Fibroblast of lung (primary cell): Measurements from ENCODE around the gene LSM3. TPM values are rescaled to one million over a fixed set of nuclear protein-coding genes. Genes with fewer than 3 reads are reported as not detected.

Experiments used
- DNase-seq, 2 donors: peaks; one replicate each; pipeline versions ENCODE4 v3.0.0 to v3.0.0-alpha.2; 2010; ENCODE audit warnings: low read depth in 2 of 2
- H2AFZ ChIP-seq: 2 replicates; pipeline ENCODE4 v1.5.1; 2012; ENCODE audit warnings: low read length, control low read depth, inconsistent platforms
- H3K27ac ChIP-seq: 2 replicates; pipeline ENCODE4 v1.5.1; 2011; ENCODE audit warnings: low read length, control low read depth; ENCODE audit not compliant: insufficient read depth
- H3K27me3 ChIP-seq: 2 replicates; pipeline ENCODE4 v1.5.1; 2011; ENCODE audit warnings: mild to moderate bottlenecking, low read length; ENCODE audit not compliant: control insufficient read depth, insufficient read depth
- H3K36me3 ChIP-seq: 2 replicates; pipeline ENCODE4 v1.5.1; 2011; ENCODE audit warnings: low read length; ENCODE audit not compliant: control insufficient read depth, insufficient read depth
- H3K4me1 ChIP-seq: 2 replicates; pipeline ENCODE4 v1.5.1; 2011; ENCODE audit warnings: low read length; ENCODE audit not compliant: control insufficient read depth, insufficient read depth; ENCODE audit errors: extremely low read depth
- H3K4me2 ChIP-seq: 2 replicates; pipeline ENCODE4 v1.5.1; 2011; ENCODE audit warnings: low read length, control low read depth; ENCODE audit not compliant: insufficient read depth; ENCODE audit errors: extremely low read depth
- H3K4me3 ChIP-seq, 4 experiments: fragments of 200-600 bp in 1 of 4; sonication (generic) in 1 of 4; replicated peaks in 1 of 4; 2 replicates each; pipeline ENCODE4 v1.5.1; 2011 to 2016; ENCODE audit warnings: low read length in 4 of 4, low read depth in 3 of 4, mild to moderate bottlenecking in 3 of 4, control low read depth in 2 of 4, inconsistent platforms in 1 of 4, mixed read lengths in 1 of 4; ENCODE audit not compliant: insufficient read depth in 1 of 4; ENCODE audit errors: control extremely low read depth in 1 of 4
- H3K79me2 ChIP-seq: 2 replicates; pipeline ENCODE4 v1.5.1; 2012; ENCODE audit warnings: mild to moderate bottlenecking, low read length, inconsistent platforms; ENCODE audit not compliant: control insufficient read depth, insufficient read depth
- H3K9ac ChIP-seq: 2 replicates; pipeline ENCODE4 v1.5.1; 2011; ENCODE audit warnings: mild to moderate bottlenecking, low read length, control low read depth; ENCODE audit not compliant: insufficient read depth
- H3K9me3 ChIP-seq: 2 replicates; pipeline ENCODE4 v1.5.1; 2012; ENCODE audit warnings: low read depth, low read length; ENCODE audit not compliant: control insufficient read depth, insufficient read depth
- H4K20me1 ChIP-seq: 2 replicates; pipeline ENCODE4 v1.5.1; 2011; ENCODE audit warnings: low read length; ENCODE audit not compliant: control insufficient read depth, insufficient read depth; ENCODE audit errors: extremely low read depth
- CTCF ChIP-seq, 2 donors: IDR thresholded peaks in 1 of 2; conservative IDR thresholded peaks in 1 of 2; 1 replicate in 1 of 2; 2 replicates in 1 of 2; pipeline ENCODE4 v1.5.1; 2011 to 2012; ENCODE audit warnings: low read length in 2 of 2, control low read depth in 1 of 2, inconsistent platforms in 1 of 2, low read depth in 1 of 2, mild to moderate bottlenecking in 1 of 2
- EZH2 ChIP-seq: IDR thresholded peaks from 2 replicates; pipeline ENCODE4 v1.5.1; 2012; ENCODE audit warnings: low read length, control low read depth, mild to moderate bottlenecking; ENCODE audit errors: missing control alignments
- polyA plus RNA-seq, 2 donors: library from polyadenylated mRNA; depleted of rRNA in 1 of 2; stranded (reverse) in 1 of 2; unstranded in 1 of 2; fragments of >200 nt; gene quantifications; 2 replicates each; pipeline ENCODE4 v1.2.1, GENCODE V29; 2011 to 2012; ENCODE audit warnings: missing spikeins in 1 of 2
- total RNA-seq: library from RNA; depleted of rRNA; stranded (reverse); fragments of >200 nt; gene quantifications from 2 replicates; pipeline ENCODE4 v1.2.1, GENCODE V29; 2014

LSM3 gene
- total and polyA plus RNA-seq, 2 donors (not counting 1 experiment from before 2014, with no cell fraction given): 5.1 to 14.9 TPM

DNA sequence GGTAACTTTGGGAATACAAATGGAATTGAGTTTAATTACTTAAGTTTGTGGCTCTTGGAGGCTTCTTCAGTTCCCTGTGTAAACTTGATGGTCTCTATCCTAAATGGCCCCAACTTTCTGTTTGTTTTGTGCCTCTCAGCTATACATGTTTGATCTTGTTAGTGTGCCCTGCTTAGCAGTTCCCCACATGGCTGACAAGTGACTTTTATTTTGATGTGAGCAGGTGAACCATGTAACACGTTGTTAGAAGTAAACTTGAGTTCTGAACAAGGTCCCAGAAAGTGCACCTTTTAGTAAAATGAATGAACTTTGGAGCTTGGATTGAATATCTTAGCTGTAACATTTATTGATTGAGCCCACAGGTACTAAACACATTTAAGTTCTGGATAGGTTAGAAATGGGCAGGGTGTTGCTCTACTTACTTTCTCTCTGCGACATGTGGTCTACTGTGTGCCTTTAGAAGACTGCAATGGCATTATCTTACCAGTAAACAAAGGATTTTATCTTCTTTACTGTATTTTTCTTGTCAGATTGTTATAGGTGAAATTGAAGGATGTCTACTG lies 4.5 kb downstream of the LSM3 start:
- H3K79me2 ChIP-seq: peaks cover 14% of the 10 kb centered on the region

GRCh38 chr3:14186854-14187458 lies 8.3 kb downstream of the LSM3 start:
- no peak for TF ChIP-seq EZH2
- TF ChIP-seq CTCF (conservative IDR thresholded peaks at IDR 0.05 in 1 of 2, IDR thresholded peaks at IDR 0.05 in 1 of 2; ENCODE audit: low read depth in 1 of 2, low read length in 2 of 2): no peak
- peaks cover 2% of the 10 kb centered on the region for H3K79me2 ChIP-seq

More for the DNA sequence above, 4.5 kb downstream of the LSM3 start:
- Histone ChIP-seq H4K20me1 (no peaks in the 10 kb centered on the region), H3K4me1 (no peaks in the 10 kb centered on the region), H3K36me3 (peaks cover 3% of the 10 kb centered on the region), H3K9me3 (no peaks in the 10 kb centered on the region), H3K27ac (no peak overlapping the region), H3K4me2 (no peak overlapping the region), H3K4me3 (no peak overlapping the region), H3K27me3 (no peaks in the 10 kb centered on the region), H3K9ac (no peak overlapping the region), H2AFZ (no peak overlapping the region)
- no peak for DNase-seq
- no peak for TF ChIP-seq CTCF (conservative IDR thresholded peaks at IDR 0.05 in 1 of 2, IDR thresholded peaks at IDR 0.05 in 1 of 2; ENCODE audit: low read depth in 1 of 2, low read length in 2 of 2)

GRCh38 chr3:14188041-14188754 lies 9.6 kb downstream of the LSM3 start:
- peaks cover 3% of the 10 kb centered on the region for H3K36me3 ChIP-seq
- H3K4me2 ChIP-seq: no peak overlapping the region
- H3K27ac ChIP-seq: no peak overlapping the region
- H2AFZ ChIP-seq: no peak overlapping the region
- no peak overlapping the region for H3K4me3 ChIP-seq
- no peaks in the 10 kb centered on the region for H3K27me3 ChIP-seq
- no peak overlapping the region for H3K9ac ChIP-seq
- no peaks in the 10 kb centered on the region for H3K4me1 ChIP-seq
- DNase-seq: no peak
- no peaks in the 10 kb centered on the region for H3K9me3 ChIP-seq
- peaks cover 2% of the 10 kb centered on the region for H3K79me2 ChIP-seq
- H4K20me1 ChIP-seq: no peaks in the 10 kb centered on the region
- TF ChIP-seq CTCF (conservative IDR thresholded peaks at IDR 0.05 in 1 of 2, IDR thresholded peaks at IDR 0.05 in 1 of 2; ENCODE audit: low read depth in 1 of 2, low read length in 2 of 2) (no peak), EZH2 (no peak)

More at GRCh38 chr3:14186854-14187458, 8.3 kb downstream of the LSM3 start:
- Histone ChIP-seq H3K27me3 (no peaks in the 10 kb centered on the region), H3K27ac (no peak overlapping the region), H3K36me3 (peaks cover 3% of the 10 kb centered on the region), H3K4me1 (no peaks in the 10 kb centered on the region), H3K9me3 (no peaks in the 10 kb centered on the region), H2AFZ (no peak overlapping the region), H4K20me1 (no peaks in the 10 kb centered on the region), H3K4me2 (no peak overlapping the region), H3K4me3 (no peak overlapping the region), H3K9ac (no peak overlapping the region)
- no peak for DNase-seq
